Measurements from ENCODE around the gene RBM7. TPM values are rescaled to one million over a fixed set of nuclear protein-coding genes. Genes with fewer than 3 reads are reported as not detected.

Gene RBM7
- 10 to 100 TPM; 12.4 to 25.6 (median 19.3) TPM for total RNA-seq

- Histone ChIP-seq H3K36me3 (peaks cover 0 to 1% (median 0%) of the 10 kb centered on the region in 3 donors), H3K9me3 (no peaks in the 10 kb centered on the region), H3K27me3 (no peaks in the 10 kb centered on the region), H3K4me1 (peaks cover 0 to 44% (median 6%) of the 10 kb centered on the region in 4 donors), H3K4me3 (peak within 1 kb of the TSS; percentile 60 to 76 (median 74)), H3K27ac (peak within 1 kb of the TSS; percentile 91 to 99 (median 97))
- TF ChIP-seq POLR2A (IDR thresholded peaks at IDR 0.05) = peak; percentile 94 to 97
- TF ChIP-seq CTCF (IDR thresholded peaks at IDR 0.05) = peak in 4 of 6 experiments; percentile 3 to 17 (median 6)
- peak; percentile 95 to 99 (median 98) for DNase-seq
These were observed at the start of gene RBM7, which contains the start of gene C11orf71 for GRCh38 chr11:114400216-114400914. Gene RBM7 (plus strand): TSS chr11:114400666. CDS start chr11:114400672, 6 bp downstream. Gene C11orf71 (minus strand): TSS chr11:114400511. CDS start chr11:114400331, 180 bp downstream.

GRCh38 chr11:114353443-114353842, 47.0 kb upstream of the RBM7 start:
- DNase-seq = no peak
- no peak overlapping the region for H3K4me3 ChIP-seq
- H3K27ac ChIP-seq = no peak overlapping the region
- no peaks in the 10 kb centered on the region for H3K27me3 ChIP-seq
- TF ChIP-seq POLR2A (IDR thresholded peaks at IDR 0.05) (no peak), CTCF (IDR thresholded peaks at IDR 0.05) (no peak)
- H3K4me1 ChIP-seq = no peaks in the 10 kb centered on the region
- no peaks in the 10 kb centered on the region for H3K9me3 ChIP-seq
- H3K36me3 ChIP-seq = no peaks in the 10 kb centered on the region

- H3K27ac ChIP-seq = no peak overlapping the region
- no peak for DNase-seq
- TF ChIP-seq POLR2A (IDR thresholded peaks at IDR 0.05) (no peak), CTCF (IDR thresholded peaks at IDR 0.05) (no peak)
- no peaks in the 10 kb centered on the region for H3K4me1 ChIP-seq
- H3K27me3 ChIP-seq = no peaks in the 10 kb centered on the region
- H3K9me3 ChIP-seq = no peaks in the 10 kb centered on the region
- no peak overlapping the region for H3K4me3 ChIP-seq
- H3K36me3 ChIP-seq = no peaks in the 10 kb centered on the region
These were observed 46.4 kb upstream of the RBM7 start for GRCh38 chr11:114354076-114354475.

GRCh38 chr11:114358716-114359115, 41.8 kb upstream of the RBM7 start:
- Histone ChIP-seq H3K4me1 (no peaks in the 10 kb centered on the region), H3K36me3 (no peaks in the 10 kb centered on the region), H3K4me3 (no peak overlapping the region), H3K27ac (no peak overlapping the region), H3K9me3 (no peaks in the 10 kb centered on the region), H3K27me3 (no peaks in the 10 kb centered on the region)
- DNase-seq = no peak
- TF ChIP-seq CTCF (IDR thresholded peaks at IDR 0.05) (no peak), POLR2A (IDR thresholded peaks at IDR 0.05) (no peak)

- H3K36me3 ChIP-seq = no peaks in the 10 kb centered on the region
- no peak overlapping the region for H3K4me3 ChIP-seq
- no peak for DNase-seq
- no peaks in the 10 kb centered on the region for H3K9me3 ChIP-seq
- no peaks in the 10 kb centered on the region for H3K4me1 ChIP-seq
- H3K27ac ChIP-seq = no peak overlapping the region
- TF ChIP-seq POLR2A (IDR thresholded peaks at IDR 0.05) = no peak
- TF ChIP-seq CTCF (IDR thresholded peaks at IDR 0.05) = no peak
- H3K27me3 ChIP-seq = no peaks in the 10 kb centered on the region
These were observed 41.1 kb upstream of the RBM7 start for GRCh38 chr11:114359342-114359741.
